Measurements from ENCODE around the gene ZNF578.
A peak's percentile ranks its signal among the peaks of the same experiment; 100 is the strongest.

- no peak for TF ChIP-seq GATA2 (IDR thresholded peaks at IDR 0.05; ENCODE audit: insufficient read depth, insufficient read length, low read depth, low read length)
- TF ChIP-seq CTCF (IDR thresholded peaks at IDR 0.05; ENCODE audit: extremely low read depth in 1 of 2, insufficient read depth in 1 of 2, low read depth in 1 of 2, low read length in 2 of 2) = peak; percentile 59 to 61
- peak; percentile 78 for TF ChIP-seq POLR2A (IDR thresholded peaks at IDR 0.05; ENCODE audit: low read depth, low read length)
Measured at GRCh38 chr19:52527134-52527955, 74.0 kb downstream of the ZNF578 start, which contains the start of gene ZNF808.
